ENCODE data around the gene S100A13.

DNA sequence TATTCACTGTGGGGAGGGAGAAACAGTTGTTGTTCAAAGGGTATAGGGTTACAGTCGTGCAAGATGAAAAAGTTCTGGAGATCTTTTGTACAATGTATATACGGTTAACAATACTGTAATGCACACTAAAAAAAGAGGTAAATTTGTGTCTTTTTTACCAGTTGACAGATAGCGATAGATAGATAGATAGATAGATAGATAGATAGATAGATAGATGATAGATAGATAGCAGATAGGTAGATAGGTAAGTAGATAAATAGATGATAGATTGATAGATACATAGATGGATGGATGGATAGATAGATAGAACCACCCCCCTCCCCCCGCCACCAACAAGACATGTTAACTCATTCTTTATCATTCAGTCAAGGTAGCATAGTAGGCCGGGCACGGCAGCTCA is 24.6 kb downstream of the S100A13 start:
- TF ChIP-seq, protein P1, sequence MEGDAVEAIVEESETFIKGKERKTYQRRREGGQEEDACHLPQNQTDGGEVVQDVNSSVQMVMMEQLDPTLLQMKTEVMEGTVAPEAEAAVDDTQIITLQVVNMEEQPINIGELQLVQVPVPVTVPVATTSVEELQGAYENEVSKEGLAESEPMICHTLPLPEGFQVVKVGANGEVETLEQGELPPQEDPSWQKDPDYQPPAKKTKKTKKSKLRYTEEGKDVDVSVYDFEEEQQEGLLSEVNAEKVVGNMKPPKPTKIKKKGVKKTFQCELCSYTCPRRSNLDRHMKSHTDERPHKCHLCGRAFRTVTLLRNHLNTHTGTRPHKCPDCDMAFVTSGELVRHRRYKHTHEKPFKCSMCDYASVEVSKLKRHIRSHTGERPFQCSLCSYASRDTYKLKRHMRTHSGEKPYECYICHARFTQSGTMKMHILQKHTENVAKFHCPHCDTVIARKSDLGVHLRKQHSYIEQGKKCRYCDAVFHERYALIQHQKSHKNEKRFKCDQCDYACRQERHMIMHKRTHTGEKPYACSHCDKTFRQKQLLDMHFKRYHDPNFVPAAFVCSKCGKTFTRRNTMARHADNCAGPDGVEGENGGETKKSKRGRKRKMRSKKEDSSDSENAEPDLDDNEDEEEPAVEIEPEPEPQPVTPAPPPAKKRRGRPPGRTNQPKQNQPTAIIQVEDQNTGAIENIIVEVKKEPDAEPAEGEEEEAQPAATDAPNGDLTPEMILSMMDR (IDR thresholded peaks at IDR 0.05): no peak
- no peak for TF ChIP-seq POLR2A (IDR thresholded peaks at IDR 0.05)

All from esophagus squamous epithelium (tissue), 4 donors.